Measurements from ENCODE around the gene PIAS2. TPM values are rescaled to one million over a fixed set of nuclear protein-coding genes. Genes with fewer than 3 reads are reported as not detected.
A peak's percentile ranks its signal among the peaks of the same experiment; 100 is the strongest.

The PIAS2 gene
- total RNA-seq, 1 donor from 2014 or later: 24.5 TPM

DNA sequence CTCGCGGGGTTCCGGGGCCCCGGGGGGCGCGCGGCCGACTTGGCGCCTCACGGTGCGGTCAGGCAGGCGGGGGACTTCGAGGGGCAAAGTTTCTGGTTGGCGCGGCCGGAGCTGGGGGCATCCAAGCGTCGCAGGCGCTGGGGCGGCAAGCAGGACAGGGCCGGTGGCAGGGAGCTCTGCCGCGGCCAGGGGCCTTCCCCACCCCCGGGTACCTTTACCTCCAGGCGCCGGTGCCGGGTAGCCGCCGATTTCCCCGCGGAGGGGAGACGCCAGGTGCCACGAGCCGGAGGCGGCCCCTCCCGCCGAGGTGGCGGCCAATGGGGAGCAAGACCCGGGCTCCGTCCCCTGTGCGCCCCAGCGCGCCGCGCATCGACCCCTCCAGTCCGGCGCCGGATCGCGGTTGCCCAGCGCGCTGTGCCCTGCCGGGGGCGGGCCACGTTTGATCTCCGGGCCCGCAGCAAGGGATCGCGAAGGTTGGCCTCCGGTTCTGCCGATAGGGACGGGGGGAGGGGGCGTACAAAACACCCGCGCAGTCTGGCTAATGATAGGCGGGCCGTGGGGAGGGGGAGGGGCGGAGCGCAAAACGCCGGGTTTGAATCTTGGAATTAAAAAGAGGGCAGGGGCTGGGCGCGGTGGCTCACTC, 160.6 kb downstream of the PIAS2 start, which contains the start of gene ST8SIA5:
TSS of gene ST8SIA5 (minus strand) at position 495 of the 643 bp plus-strand sequence. CDS start 545 bp downstream, outside the sequence.
- H3K27me3 Mint-ChIP-seq (ENCODE audit: unreplicated experiment): peaks cover 15% of the 10 kb centered on the region
- H3K27ac Mint-ChIP-seq (ENCODE audit: unreplicated experiment): no peak within 1 kb of the TSS
- H3K9me3 Mint-ChIP-seq (ENCODE audit: unreplicated experiment): peaks cover 7% of the 10 kb centered on the region
- peak; percentile 58 for DNase-seq
- H3K4me3 Mint-ChIP-seq (ENCODE audit: unreplicated experiment): peak within 1 kb of the TSS; percentile 93
- TF ChIP-seq, protein P1, sequence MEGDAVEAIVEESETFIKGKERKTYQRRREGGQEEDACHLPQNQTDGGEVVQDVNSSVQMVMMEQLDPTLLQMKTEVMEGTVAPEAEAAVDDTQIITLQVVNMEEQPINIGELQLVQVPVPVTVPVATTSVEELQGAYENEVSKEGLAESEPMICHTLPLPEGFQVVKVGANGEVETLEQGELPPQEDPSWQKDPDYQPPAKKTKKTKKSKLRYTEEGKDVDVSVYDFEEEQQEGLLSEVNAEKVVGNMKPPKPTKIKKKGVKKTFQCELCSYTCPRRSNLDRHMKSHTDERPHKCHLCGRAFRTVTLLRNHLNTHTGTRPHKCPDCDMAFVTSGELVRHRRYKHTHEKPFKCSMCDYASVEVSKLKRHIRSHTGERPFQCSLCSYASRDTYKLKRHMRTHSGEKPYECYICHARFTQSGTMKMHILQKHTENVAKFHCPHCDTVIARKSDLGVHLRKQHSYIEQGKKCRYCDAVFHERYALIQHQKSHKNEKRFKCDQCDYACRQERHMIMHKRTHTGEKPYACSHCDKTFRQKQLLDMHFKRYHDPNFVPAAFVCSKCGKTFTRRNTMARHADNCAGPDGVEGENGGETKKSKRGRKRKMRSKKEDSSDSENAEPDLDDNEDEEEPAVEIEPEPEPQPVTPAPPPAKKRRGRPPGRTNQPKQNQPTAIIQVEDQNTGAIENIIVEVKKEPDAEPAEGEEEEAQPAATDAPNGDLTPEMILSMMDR (IDR thresholded peaks at IDR 0.05; ENCODE audit: partially characterized antibody, unreplicated experiment): no peak
- peaks cover 5% of the 10 kb centered on the region for H3K36me3 Mint-ChIP-seq (ENCODE audit: unreplicated experiment)
- peaks cover 17% of the 10 kb centered on the region for H3K4me1 Mint-ChIP-seq (ENCODE audit: low read depth, unreplicated experiment)

DNA sequence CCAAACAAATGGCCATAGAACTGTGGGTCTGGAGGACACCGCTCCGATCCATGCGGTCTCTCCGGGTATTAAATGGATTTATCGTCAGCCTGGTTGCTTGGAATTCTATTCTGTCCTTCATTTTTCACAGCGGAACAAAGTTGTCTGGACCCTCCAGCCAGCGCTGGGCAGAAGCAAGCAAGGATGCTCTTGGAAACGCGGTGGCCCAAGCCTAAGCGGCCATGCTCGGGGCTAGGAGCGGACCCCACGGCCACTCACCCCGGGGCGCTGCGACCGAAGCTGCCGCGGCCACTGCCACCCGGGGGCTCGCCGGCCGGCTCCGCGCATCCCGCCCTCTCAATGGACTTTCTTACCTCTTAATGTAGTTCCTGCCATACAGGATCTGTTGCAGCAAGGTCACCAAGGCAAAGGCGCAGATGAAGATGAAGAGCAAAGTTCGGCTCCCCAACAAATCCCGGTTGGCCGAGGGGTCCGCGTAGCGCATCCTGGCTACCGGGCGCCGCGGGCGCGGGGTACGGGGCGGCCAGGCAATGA, 161.2 kb downstream of the PIAS2 start:
- no peak overlapping the region for H3K27ac Mint-ChIP-seq (ENCODE audit: unreplicated experiment)
- DNase-seq: no peak
- H3K4me1 Mint-ChIP-seq (ENCODE audit: low read depth, unreplicated experiment): peaks cover 13% of the 10 kb centered on the region
- H3K9me3 Mint-ChIP-seq (ENCODE audit: unreplicated experiment): peaks cover 7% of the 10 kb centered on the region
- H3K27me3 Mint-ChIP-seq (ENCODE audit: unreplicated experiment): peaks cover 15% of the 10 kb centered on the region
- H3K4me3 Mint-ChIP-seq (ENCODE audit: unreplicated experiment): peak overlapping the region; percentile 71
- TF ChIP-seq, protein P1 (IDR thresholded peaks at IDR 0.05; ENCODE audit: partially characterized antibody, unreplicated experiment): no peak
- peaks cover 5% of the 10 kb centered on the region for H3K36me3 Mint-ChIP-seq (ENCODE audit: unreplicated experiment)

DNA sequence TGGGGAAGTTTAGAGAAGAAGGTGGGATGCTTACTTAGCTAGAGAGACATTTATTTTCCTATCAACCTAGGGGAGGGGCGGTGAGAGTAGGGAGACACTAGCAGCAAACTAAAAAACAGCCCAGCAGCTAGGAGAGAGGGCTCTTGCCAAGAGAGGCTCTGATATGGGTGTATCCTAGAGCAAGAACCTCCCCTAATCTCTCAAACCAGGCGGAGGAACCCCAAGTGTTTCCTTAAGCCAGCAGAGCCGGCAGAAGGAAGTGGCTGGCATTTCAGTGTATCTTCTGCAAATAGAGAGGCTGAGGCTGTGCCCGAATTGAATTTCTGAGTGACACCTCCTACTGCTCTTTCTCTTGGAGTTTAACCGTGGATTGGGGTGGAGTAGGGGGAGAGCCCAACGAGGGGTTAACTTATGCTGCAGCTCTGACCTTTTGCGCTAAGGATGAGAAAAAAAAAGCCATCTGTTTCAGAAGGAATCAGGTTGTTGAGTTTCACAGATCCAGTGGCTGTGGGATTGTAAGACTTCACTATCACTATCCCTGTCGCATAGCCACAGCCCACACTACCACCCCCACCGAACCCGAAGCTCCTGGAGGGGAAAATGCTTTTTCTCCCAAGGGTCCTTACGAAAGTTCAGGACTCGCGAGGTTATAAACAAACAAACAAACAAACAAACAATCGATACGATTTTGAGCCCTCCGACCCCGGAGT, 161.8 kb downstream of the PIAS2 start:
- H3K36me3 Mint-ChIP-seq (ENCODE audit: unreplicated experiment): peaks cover 5% of the 10 kb centered on the region
- peaks cover 7% of the 10 kb centered on the region for H3K4me1 Mint-ChIP-seq (ENCODE audit: low read depth, unreplicated experiment)
- H3K27me3 Mint-ChIP-seq (ENCODE audit: unreplicated experiment): peaks cover 15% of the 10 kb centered on the region
- peaks cover 7% of the 10 kb centered on the region for H3K9me3 Mint-ChIP-seq (ENCODE audit: unreplicated experiment)
- H3K27ac Mint-ChIP-seq (ENCODE audit: unreplicated experiment): no peak overlapping the region
- TF ChIP-seq, protein P1 (IDR thresholded peaks at IDR 0.05; ENCODE audit: partially characterized antibody, unreplicated experiment): no peak
- no peak overlapping the region for H3K4me3 Mint-ChIP-seq (ENCODE audit: unreplicated experiment)
- DNase-seq: no peak

DNA sequence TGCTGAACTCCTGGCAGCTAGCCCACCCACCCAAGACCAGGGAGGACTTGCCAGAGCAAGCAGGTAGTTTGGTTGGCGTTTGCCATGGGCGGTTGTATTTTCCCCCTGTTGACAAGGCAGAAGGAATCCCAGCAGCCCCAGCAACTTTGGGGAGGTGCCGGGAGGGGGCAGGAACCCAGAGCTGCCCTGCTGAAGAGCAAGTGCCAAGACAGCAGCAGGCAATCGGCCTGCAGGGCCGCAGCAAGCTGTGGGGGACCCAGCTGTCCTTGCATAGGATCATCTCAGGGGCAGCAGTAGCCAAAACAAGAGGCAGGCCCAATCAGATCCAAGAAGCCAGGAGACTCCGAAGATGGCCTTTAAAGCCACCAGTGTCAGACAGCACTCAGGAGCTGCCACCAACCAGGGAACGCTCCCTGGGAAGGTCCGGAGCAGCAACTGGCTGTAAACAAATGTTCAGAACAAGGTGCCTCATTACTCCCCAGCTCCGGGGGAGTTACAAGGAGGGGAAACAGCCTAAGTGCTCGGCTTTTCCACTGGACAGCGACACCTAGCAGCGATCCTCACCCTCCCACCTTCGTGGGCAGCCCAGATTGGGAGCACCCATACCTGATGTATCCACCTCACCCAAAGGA, 162.5 kb downstream of the PIAS2 start:
- Mint-ChIP-seq H3K9me3 (ENCODE audit: unreplicated experiment) (peaks cover 7% of the 10 kb centered on the region), H3K36me3 (ENCODE audit: unreplicated experiment) (peaks cover 5% of the 10 kb centered on the region), H3K27ac (ENCODE audit: unreplicated experiment) (no peak overlapping the region), H3K4me3 (ENCODE audit: unreplicated experiment) (no peak overlapping the region), H3K27me3 (ENCODE audit: unreplicated experiment) (peaks cover 15% of the 10 kb centered on the region), H3K4me1 (ENCODE audit: low read depth, unreplicated experiment) (peaks cover 3% of the 10 kb centered on the region)
- TF ChIP-seq, protein P1 (IDR thresholded peaks at IDR 0.05; ENCODE audit: partially characterized antibody, unreplicated experiment): no peak
- no peak for DNase-seq

Data from glutamatergic neuron (in vitro differentiated cells).